ENCODE results near the gene SEC24B.

Gene SEC24B

DNA sequence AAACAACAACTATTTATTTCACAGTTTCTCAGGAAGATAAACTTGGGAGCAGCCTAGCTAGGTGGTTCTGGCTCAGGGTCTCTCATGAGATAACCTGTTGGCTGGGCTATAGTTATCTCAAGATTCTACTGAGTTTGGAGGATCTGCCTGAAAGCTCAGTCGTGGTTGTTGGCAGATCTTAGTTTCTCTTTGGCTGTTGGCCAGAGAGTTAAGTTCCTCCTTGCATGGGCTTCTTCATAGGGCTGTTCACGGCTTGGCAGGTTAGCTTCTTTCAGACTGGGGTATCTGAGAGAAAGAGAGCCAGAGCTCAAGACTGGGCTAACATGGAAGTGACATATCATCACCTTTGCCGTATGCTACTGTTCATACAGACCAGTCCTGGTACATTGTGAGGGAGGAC is 28.7 kb downstream of the SEC24B start:
- no peak for DNase-seq (ENCODE audit: low read depth)
- TF ChIP-seq CTCF (IDR thresholded peaks at IDR 0.05; ENCODE audit: control insufficient read depth, insufficient read depth, low read depth, low read length, missing control alignments), result no peak
- H3K4me3 ChIP-seq (ENCODE audit: control insufficient read depth, low read depth, low read length), result no peak overlapping the region

DNA sequence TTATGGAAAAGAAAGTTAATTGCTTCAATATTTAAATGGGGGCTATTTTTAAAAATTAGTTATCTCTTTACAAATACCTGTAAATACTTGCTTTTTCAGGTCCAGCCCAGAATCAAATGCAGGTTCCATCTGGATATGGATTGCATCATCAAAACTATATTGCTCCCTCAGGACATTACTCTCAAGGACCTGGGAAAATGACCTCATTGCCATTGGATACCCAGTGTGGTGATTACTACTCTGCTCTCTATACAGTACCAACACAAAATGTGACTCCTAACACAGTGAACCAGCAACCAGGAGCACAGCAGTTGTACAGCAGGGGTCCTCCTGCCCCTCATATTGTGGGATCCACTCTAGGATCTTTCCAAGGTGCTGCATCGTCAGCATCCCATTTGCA is 29.2 kb downstream of the SEC24B start:
- DNase-seq (ENCODE audit: low read depth), result no peak
- TF ChIP-seq CTCF (IDR thresholded peaks at IDR 0.05; ENCODE audit: control insufficient read depth, insufficient read depth, low read depth, low read length, missing control alignments), result no peak
- H3K4me3 ChIP-seq (ENCODE audit: control insufficient read depth, low read depth, low read length), result no peak overlapping the region

GRCh38 chr4:109465069-109465468 is 31.5 kb downstream of the SEC24B start:
- H3K4me3 ChIP-seq (ENCODE audit: control insufficient read depth, low read depth, low read length), result no peak overlapping the region
- DNase-seq (ENCODE audit: low read depth), result no peak
- TF ChIP-seq CTCF (IDR thresholded peaks at IDR 0.05; ENCODE audit: control insufficient read depth, insufficient read depth, low read depth, low read length, missing control alignments), result no peak

DNA sequence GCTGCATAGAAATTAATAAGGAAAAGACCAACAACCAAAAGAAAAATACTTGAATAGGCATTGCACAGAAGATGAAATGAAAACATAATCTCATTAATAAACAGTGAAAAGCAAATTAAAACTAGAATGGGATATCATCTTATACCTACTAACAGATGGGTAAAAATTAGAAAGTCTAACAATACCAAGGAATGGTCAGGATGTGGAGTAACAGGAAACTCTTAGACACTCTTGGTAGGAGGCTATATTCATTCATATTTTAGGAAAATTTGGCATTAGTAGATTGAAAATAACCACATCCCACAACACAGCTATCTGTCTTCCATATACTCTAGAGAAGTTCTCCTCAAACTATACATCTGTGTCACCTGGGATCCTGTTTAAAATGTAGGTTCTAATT is 36.3 kb downstream of the SEC24B start:
- no peak overlapping the region for H3K4me3 ChIP-seq (ENCODE audit: control insufficient read depth, low read depth, low read length)
- DNase-seq (ENCODE audit: low read depth), result no peak
- no peak for TF ChIP-seq CTCF (IDR thresholded peaks at IDR 0.05; ENCODE audit: control insufficient read depth, insufficient read depth, low read depth, low read length, missing control alignments)

GRCh38 chr4:109472343-109472761 is 38.7 kb downstream of the SEC24B start:
- no peak overlapping the region for H3K4me3 ChIP-seq (ENCODE audit: control insufficient read depth, low read depth, low read length)
- DNase-seq (ENCODE audit: low read depth), result peak; percentile 27
- TF ChIP-seq CTCF (IDR thresholded peaks at IDR 0.05; ENCODE audit: control insufficient read depth, insufficient read depth, low read depth, low read length, missing control alignments), result no peak

DNA sequence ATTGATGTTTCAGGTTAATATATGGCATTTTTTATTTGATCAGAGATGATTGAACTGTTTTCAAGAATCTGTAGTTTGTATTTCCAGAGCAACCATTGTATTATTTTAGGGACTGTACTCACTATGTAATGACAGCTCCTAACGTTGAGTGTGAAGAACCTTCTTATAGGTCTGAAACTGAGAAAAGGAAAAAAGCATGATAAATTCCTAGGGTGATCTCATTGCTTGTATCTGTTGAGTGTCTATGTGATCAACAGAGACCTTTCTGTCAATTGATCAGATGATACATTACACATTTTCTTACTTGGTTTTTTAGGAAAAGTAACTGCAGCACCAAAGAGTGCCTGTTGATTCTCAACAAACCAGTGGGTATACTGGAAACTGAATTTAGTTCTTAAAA is 40.2 kb downstream of the SEC24B start:
- DNase-seq (ENCODE audit: low read depth), result no peak
- H3K4me3 ChIP-seq (ENCODE audit: control insufficient read depth, low read depth, low read length), result no peak overlapping the region
- TF ChIP-seq CTCF (IDR thresholded peaks at IDR 0.05; ENCODE audit: control insufficient read depth, insufficient read depth, low read depth, low read length, missing control alignments), result no peak

- no peak for TF ChIP-seq CTCF (IDR thresholded peaks at IDR 0.05; ENCODE audit: control insufficient read depth, insufficient read depth, low read depth, low read length, missing control alignments)
These were observed 52.4 kb downstream of the SEC24B start for GRCh38 chr4:109486007-109486406.

More at GRCh38 chr4:109486007-109486406, 52.4 kb downstream of the SEC24B start:
- H3K4me3 ChIP-seq (ENCODE audit: control insufficient read depth, low read depth, low read length), result no peak overlapping the region
- DNase-seq (ENCODE audit: low read depth), result no peak

All from AG09309 (cell line).